GM23338 (cell line): ENCODE data around the gene LRRFIP2. TPM values are rescaled to one million over a fixed set of nuclear protein-coding genes. Genes with fewer than 3 reads are reported as not detected.

Experiments used
- ATAC-seq: fragments of 200-7000 bp; cut with Tn5 transposase; 3 replicates; pipeline ENCODE4 v1.9.1; 2020
- DNase-seq: peaks from one replicate; pipeline ENCODE4 v3.0.0-alpha.2; 2015; ENCODE audit warnings: low spot score
- H2AFZ ChIP-seq: fragments of 200-600 bp; sonication (generic); 2 replicates; pipeline ENCODE4 v1.8.0; 2016; ENCODE audit warnings: antibody characterized with exemption, mild to moderate bottlenecking, moderate library complexity
- H3F3A ChIP-seq: fragments of 200-600 bp; sonication (generic); replicated peaks from 2 replicates; pipeline ENCODE4 v1.8.0; 2017; ENCODE audit warnings: antibody characterized with exemption, mixed run types, low read depth
- H3K27ac ChIP-seq: fragments of 200-600 bp; sonication (generic); 2 replicates; pipeline ENCODE4 v1.6.1; 2016; ENCODE audit warnings: low read depth
- H3K27me3 ChIP-seq: fragments of 200-600 bp; sonication (generic); 2 replicates; pipeline ENCODE4 v1.8.0; 2016; ENCODE audit warnings: mild to moderate bottlenecking, mixed run types, moderate library complexity; ENCODE audit not compliant: insufficient read depth
- H3K36me3 ChIP-seq: fragments of 200-600 bp; sonication (generic); 2 replicates; pipeline ENCODE4 v1.8.0; 2016; ENCODE audit warnings: mild to moderate bottlenecking; ENCODE audit not compliant: insufficient read depth
- H3K4me1 ChIP-seq: fragments of 200-600 bp; sonication (generic); 2 replicates; pipeline ENCODE4 v1.8.0; 2016; ENCODE audit warnings: mild to moderate bottlenecking, moderate library complexity; ENCODE audit not compliant: insufficient read depth
- H3K4me2 ChIP-seq: fragments of 200-600 bp; sonication (generic); 2 replicates; pipeline ENCODE4 v1.7.1; 2017; ENCODE audit warnings: mixed run types
- H3K4me3 ChIP-seq: fragments of 200-600 bp; sonication (generic); 2 replicates; pipeline ENCODE4 v1.6.1; 2016; ENCODE audit warnings: mixed run types
- H3K79me2 ChIP-seq: fragments of 200-600 bp; sonication (generic); replicated peaks from 2 replicates; pipeline ENCODE4 v1.8.0; 2017; ENCODE audit warnings: mild to moderate bottlenecking; ENCODE audit not compliant: insufficient read depth
- H3K9me2 ChIP-seq: fragments of 200-600 bp; sonication (generic); 2 replicates; pipeline ENCODE4 v1.8.0; 2017; ENCODE audit not compliant: insufficient read depth
- H4K20me1 ChIP-seq: fragments of 200-600 bp; sonication (generic); replicated peaks from 2 replicates; pipeline ENCODE4 v1.8.0; 2017; ENCODE audit warnings: mild to moderate bottlenecking; ENCODE audit not compliant: insufficient read depth
- H3K27ac Mint-ChIP-seq: 2 replicates; pipeline ENCODE4 v1.8.0; 2020; ENCODE audit warnings: inconsistent platforms, mild to moderate bottlenecking, moderate library complexity, mixed read lengths
- H3K27me3 Mint-ChIP-seq: 3 replicates; pipeline ENCODE4 v1.8.0; 2022; ENCODE audit warnings: low read depth, mild to moderate bottlenecking, moderate library complexity, mixed read lengths, inconsistent platforms; ENCODE audit not compliant: insufficient read depth, poor library complexity
- H3K36me3 Mint-ChIP-seq: 3 replicates; pipeline ENCODE4 v1.8.0; 2021; ENCODE audit warnings: low read depth, mild to moderate bottlenecking, inconsistent platforms, moderate library complexity, mixed read lengths
- H3K4me1 Mint-ChIP-seq: 3 replicates; pipeline ENCODE4 v1.8.0; 2020; ENCODE audit warnings: mild to moderate bottlenecking, inconsistent platforms, mixed read lengths
- H3K4me3 Mint-ChIP-seq: 3 replicates; pipeline ENCODE4 v1.8.0; 2021; ENCODE audit warnings: moderate library complexity, mild to moderate bottlenecking, inconsistent platforms, mixed read lengths
- H3K9me3 Mint-ChIP-seq: 3 replicates; pipeline ENCODE4 v1.8.0; 2020; ENCODE audit warnings: moderate library complexity, mild to moderate bottlenecking, inconsistent platforms, mixed read lengths
- CREB1 ChIP-seq: fragments of 250-450 bp; sonication (Bioruptor Pico); IDR thresholded peaks from 2 replicates; pipeline ENCODE4 v1.5.0; 2020; ENCODE audit warnings: low read depth, mild to moderate bottlenecking, moderate library complexity
- CTCF ChIP-seq, 2 experiments: fragments of 200-600 bp in 1 of 2; sonication (generic) in 1 of 2; conservative IDR thresholded peaks; 2 replicates each; pipeline versions ENCODE4 v1.5.1 to v1.6.1; 2016 to 2017; ENCODE audit warnings: antibody characterized with exemption in 2 of 2, low read depth in 2 of 2, mild to moderate bottlenecking in 2 of 2, moderate library complexity in 1 of 2
- ETS1 ChIP-seq: IDR thresholded peaks from 2 replicates; pipeline ENCODE4 v1.6.1; 2016; ENCODE audit warnings: antibody characterized with exemption
- EZH2 ChIP-seq: fragments of 200-600 bp; sonication (generic); IDR thresholded peaks from one replicate; pipeline ENCODE4 v1.8.0; 2017; ENCODE audit warnings: antibody characterized with exemption, mild to moderate bottlenecking, low read depth; ENCODE audit not compliant: unreplicated experiment
- EZH2phosphoT487 ChIP-seq: fragments of 200-600 bp; sonication (generic); IDR thresholded peaks from one replicate; pipeline ENCODE4 v1.8.1; 2018; ENCODE audit warnings: antibody characterized with exemption; ENCODE audit not compliant: unreplicated experiment
- JUNB ChIP-seq: IDR thresholded peaks from one replicate; pipeline ENCODE4 v1.6.1; 2016; ENCODE audit warnings: antibody characterized with exemption; ENCODE audit not compliant: unreplicated experiment
- NANOG ChIP-seq: IDR thresholded peaks from 2 replicates; pipeline ENCODE4 v1.6.1; 2016; ENCODE audit warnings: antibody characterized with exemption, borderline replicate concordance
- POLR2AphosphoS5 ChIP-seq: IDR thresholded peaks from 2 replicates; pipeline ENCODE4 v1.6.1; 2016; ENCODE audit warnings: antibody characterized with exemption, low read depth
- REST ChIP-seq: IDR thresholded peaks from one replicate; pipeline ENCODE4 v1.6.1; 2018; ENCODE audit warnings: antibody characterized with exemption; ENCODE audit not compliant: unreplicated experiment
- STAT1 ChIP-seq: IDR thresholded peaks from one replicate; pipeline ENCODE4 v1.6.1; 2016; ENCODE audit warnings: antibody characterized with exemption; ENCODE audit not compliant: unreplicated experiment
- ZNF114 ChIP-seq: fragments of 250-450 bp; sonication (Bioruptor Pico); IDR thresholded peaks from 2 replicates; pipeline ENCODE4 v1.5.0; 2020; ENCODE audit warnings: mild to moderate bottlenecking, moderate library complexity
- ZNF331 ChIP-seq: fragments of 250-450 bp; sonication (Bioruptor Pico); IDR thresholded peaks from 2 replicates; pipeline ENCODE4 v1.5.0; 2020; ENCODE audit warnings: low read depth, mild to moderate bottlenecking, moderate library complexity
- polyA plus RNA-seq: library from polyadenylated mRNA; unstranded; fragments of >200 nt; fragmentation: Nextera tagmentation; extraction: Ambion mirVana; gene quantifications from 2 replicates; pipeline ENCODE4 v1.2.1, GENCODE V29; 2016
- total RNA-seq: library from RNA; depleted of rRNA; stranded (reverse); fragments of >200 nt; shearing (Covaris generic); gene quantifications from 2 replicates; pipeline ENCODE4 v1.2.3, GENCODE V29; 2014
- TF ChIP-seq, protein P1 (sequence below): fragments of 250-450 bp; sonication (Bioruptor Pico); IDR thresholded peaks from 2 replicates; pipeline ENCODE4 v1.5.0; 2020; ENCODE audit warnings: mild to moderate bottlenecking, moderate library complexity

Gene LRRFIP2
- total and polyA plus RNA-seq, 2 experiments from 2014 or later, result 20.3 to 29.0 TPM

- Mint-ChIP-seq H3K27me3 (no peaks in the 10 kb centered on the region), H3K4me1 (peaks cover 10% of the 10 kb centered on the region; the same call in 2 of the 3 replicates), H3K4me3 (no peak overlapping the region), H3K9me3 (no peaks in the 10 kb centered on the region), H3K27ac (no peak overlapping the region; the same call in 1 of the 2 replicates), H3K36me3 (no peaks in the 10 kb centered on the region)
- H2AFZ ChIP-seq, result no peak overlapping the region
- H3K27me3 ChIP-seq, result no peaks in the 10 kb centered on the region
- H3K27ac ChIP-seq, result no peak overlapping the region
- ATAC-seq, result no peak
- peaks cover 10% of the 10 kb centered on the region; the same call in 1 of the 2 replicates for H3K4me1 ChIP-seq
- no peak overlapping the region for H3K4me3 ChIP-seq
- TF ChIP-seq CTCF (conservative IDR thresholded peaks at IDR 0.05; ENCODE audit: low read depth in 2 of 2), result no peak
- no peak for TF ChIP-seq EZH2
- no peak for TF ChIP-seq REST
- TF ChIP-seq CREB1 (CRISPR knock-in tag), result no peak
- no peak for TF ChIP-seq ETS1
- no peak for TF ChIP-seq JUNB
- no peak for TF ChIP-seq NANOG
- no peak for TF ChIP-seq POLR2AphosphoS5
- TF ChIP-seq, protein P1, sequence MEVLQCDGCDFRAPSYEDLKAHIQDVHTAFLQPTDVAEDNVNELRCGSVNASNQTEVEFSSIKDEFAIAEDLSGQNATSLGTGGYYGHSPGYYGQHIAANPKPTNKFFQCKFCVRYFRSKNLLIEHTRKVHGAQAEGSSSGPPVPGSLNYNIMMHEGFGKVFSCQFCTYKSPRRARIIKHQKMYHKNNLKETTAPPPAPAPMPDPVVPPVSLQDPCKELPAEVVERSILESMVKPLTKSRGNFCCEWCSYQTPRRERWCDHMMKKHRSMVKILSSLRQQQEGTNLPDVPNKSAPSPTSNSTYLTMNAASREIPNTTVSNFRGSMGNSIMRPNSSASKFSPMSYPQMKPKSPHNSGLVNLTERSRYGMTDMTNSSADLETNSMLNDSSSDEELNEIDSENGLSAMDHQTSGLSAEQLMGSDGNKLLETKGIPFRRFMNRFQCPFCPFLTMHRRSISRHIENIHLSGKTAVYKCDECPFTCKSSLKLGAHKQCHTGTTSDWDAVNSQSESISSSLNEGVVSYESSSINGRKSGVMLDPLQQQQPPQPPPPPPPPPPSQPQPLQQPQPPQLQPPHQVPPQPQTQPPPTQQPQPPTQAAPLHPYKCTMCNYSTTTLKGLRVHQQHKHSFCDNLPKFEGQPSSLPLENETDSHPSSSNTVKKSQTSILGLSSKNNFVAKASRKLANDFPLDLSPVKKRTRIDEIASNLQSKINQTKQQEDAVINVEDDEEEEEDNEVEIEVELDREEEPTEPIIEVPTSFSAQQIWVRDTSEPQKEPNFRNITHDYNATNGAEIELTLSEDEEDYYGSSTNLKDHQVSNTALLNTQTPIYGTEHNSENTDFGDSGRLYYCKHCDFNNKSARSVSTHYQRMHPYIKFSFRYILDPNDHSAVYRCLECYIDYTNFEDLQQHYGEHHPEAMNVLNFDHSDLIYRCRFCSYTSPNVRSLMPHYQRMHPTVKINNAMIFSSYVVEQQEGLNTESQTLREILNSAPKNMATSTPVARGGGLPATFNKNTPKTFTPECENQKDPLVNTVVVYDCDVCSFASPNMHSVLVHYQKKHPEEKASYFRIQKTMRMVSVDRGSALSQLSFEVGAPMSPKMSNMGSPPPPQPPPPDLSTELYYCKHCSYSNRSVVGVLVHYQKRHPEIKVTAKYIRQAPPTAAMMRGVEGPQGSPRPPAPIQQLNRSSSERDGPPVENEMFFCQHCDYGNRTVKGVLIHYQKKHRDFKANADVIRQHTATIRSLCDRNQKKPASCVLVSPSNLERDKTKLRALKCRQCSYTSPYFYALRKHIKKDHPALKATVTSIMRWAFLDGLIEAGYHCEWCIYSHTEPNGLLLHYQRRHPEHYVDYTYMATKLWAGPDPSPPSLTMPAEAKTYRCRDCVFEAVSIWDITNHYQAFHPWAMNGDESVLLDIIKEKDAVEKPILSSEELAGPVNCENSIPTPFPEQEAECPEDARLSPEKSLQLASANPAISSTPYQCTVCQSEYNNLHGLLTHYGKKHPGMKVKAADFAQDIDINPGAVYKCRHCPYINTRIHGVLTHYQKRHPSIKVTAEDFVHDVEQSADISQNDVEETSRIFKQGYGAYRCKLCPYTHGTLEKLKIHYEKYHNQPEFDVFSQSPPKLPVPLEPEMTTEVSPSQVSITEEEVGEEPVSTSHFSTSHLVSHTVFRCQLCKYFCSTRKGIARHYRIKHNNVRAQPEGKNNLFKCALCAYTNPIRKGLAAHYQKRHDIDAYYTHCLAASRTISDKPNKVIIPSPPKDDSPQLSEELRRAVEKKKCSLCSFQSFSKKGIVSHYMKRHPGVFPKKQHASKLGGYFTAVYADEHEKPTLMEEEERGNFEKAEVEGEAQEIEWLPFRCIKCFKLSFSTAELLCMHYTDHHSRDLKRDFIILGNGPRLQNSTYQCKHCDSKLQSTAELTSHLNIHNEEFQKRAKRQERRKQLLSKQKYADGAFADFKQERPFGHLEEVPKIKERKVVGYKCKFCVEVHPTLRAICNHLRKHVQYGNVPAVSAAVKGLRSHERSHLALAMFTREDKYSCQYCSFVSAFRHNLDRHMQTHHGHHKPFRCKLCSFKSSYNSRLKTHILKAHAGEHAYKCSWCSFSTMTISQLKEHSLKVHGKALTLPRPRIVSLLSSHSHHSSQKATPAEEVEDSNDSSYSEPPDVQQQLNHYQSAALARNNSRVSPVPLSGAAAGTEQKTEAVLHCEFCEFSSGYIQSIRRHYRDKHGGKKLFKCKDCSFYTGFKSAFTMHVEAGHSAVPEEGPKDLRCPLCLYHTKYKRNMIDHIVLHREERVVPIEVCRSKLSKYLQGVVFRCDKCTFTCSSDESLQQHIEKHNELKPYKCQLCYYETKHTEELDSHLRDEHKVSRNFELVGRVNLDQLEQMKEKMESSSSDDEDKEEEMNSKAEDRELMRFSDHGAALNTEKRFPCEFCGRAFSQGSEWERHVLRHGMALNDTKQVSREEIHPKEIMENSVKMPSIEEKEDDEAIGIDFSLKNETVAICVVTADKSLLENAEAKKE, result no peak
- TF ChIP-seq ZNF331 (CRISPR knock-in tag), result no peak
- TF ChIP-seq ZNF114 (CRISPR knock-in tag), result no peak
- no peak for TF ChIP-seq EZH2phosphoT487
- TF ChIP-seq STAT1, result no peak
- DNase-seq, result no peak
- H3K79me2 ChIP-seq, result peaks cover 6% of the 10 kb centered on the region
- H4K20me1 ChIP-seq, result no peaks in the 10 kb centered on the region
- no peaks in the 10 kb centered on the region for H3F3A ChIP-seq
- H3K9me2 ChIP-seq, result no peaks in the 10 kb centered on the region
- no peaks in the 10 kb centered on the region for H3K36me3 ChIP-seq
- no peak overlapping the region for H3K4me2 ChIP-seq
Measured at GRCh38 chr3:37130448-37130847, 43.9 kb downstream of the LRRFIP2 start.
